ENCODE results near the gene PAGE2.
"Not testable (repeated sequence)": the region's sequence is repeated elsewhere in the genome, so short reads cannot be mapped to it uniquely, and the experiment has no call there.

Gene PAGE2, protein sequence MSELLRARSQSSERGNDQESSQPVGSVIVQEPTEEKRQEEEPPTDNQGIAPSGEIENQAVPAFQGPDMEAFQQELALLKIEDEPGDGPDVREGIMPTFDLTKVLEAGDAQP

DNA sequence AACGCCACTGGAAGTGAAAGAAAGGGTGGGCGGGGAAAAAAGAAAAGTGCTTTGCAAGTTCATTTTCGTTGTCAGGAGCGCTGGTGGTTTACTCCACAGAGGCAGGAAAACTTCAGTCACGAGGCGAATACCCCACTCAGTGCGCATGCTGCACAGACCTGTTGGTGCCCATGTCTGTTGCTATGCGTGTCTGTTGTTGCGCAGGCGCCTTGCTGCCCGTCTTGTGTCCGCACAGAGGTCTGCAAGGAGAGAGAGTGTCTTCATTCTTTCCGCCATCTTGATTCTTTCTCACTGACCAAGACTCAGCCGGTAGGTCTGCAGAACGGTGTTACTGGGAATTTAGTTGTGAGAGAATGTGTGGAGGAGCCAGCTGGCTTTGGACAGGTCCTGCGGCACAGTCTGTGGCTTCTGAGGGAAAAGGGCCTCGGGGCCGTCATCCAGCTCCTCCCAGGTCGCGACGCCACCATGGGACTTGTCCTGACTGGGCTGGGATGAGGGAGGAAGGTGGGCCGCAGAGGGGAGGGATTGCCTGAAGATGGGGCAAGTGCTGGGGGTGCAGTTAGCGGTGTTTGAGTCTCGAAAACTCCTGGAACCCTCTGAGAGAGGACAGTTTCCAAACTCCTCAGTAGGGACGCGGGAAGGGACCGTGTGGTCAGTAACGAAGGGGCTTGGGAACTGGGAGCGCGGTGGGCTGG lies at the start of gene PAGE2:
PAGE2 (plus strand) TSS at position 224 of the 695 bp plus-strand sequence. CDS start 1,003 bp downstream, outside the sequence.
- DNase-seq = no peak

DNA sequence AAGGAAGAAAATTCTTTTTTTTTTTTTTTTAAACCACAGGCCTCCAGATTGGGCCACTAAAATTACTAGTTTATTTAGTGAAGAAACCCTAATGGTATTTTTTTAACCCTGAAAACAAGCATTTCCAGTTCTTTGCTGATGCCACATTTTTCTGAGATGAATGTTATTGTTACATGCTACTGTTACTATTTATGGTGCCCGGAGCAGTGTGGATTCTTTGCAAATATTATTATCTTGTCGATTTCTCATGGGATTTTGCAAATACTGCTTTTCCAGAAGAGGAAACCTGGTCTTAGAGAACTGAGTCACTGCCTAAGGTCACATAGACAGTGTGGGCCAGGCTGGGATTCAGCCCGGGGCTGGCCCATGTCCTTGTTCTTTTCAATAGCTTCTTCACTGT lies 49.3 kb upstream of the PAGE2 start:
- DNase-seq = no peak

DNA sequence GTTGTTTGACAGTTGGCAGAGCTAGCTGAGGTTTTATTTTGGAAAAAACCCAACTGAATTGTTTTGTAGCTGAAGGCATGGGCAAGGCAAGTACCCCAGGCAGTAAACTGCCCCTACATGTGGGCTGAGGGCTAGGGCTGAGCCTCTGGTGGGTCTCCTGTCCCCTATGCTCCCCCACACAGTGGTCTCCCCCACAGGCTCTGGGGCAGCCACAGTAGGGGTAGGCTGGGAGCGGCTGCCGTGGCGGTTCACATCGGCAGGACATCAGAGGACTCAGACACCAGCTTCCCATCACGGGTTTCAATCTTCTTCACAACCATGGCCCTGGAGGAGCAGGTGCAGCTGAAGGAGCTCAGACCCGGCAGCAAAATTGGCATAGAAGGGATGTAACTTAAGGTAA lies 47.3 kb upstream of the PAGE2 start:
- no peak for DNase-seq

DNA sequence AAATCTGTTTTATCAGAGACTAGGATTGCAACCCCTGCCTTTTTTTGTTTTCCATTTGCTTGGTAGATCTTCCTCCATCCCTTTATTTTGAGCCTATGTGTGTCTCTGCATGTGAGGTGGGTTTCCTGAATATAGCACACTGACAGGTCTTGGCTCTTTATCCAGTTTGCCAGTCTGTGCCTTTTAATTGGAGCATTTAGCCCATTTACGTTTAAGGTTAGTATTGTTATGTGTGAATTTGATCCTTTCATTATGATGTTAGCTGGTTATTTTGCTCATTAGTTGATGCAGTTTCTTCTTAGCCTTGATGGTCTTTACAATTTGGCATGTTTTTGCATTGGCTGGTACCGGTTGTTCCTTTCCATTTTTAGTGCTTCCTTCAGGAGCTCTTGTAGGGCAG lies 38.2 kb upstream of the PAGE2 start:
- DNase-seq = not testable (repeated sequence)

DNA sequence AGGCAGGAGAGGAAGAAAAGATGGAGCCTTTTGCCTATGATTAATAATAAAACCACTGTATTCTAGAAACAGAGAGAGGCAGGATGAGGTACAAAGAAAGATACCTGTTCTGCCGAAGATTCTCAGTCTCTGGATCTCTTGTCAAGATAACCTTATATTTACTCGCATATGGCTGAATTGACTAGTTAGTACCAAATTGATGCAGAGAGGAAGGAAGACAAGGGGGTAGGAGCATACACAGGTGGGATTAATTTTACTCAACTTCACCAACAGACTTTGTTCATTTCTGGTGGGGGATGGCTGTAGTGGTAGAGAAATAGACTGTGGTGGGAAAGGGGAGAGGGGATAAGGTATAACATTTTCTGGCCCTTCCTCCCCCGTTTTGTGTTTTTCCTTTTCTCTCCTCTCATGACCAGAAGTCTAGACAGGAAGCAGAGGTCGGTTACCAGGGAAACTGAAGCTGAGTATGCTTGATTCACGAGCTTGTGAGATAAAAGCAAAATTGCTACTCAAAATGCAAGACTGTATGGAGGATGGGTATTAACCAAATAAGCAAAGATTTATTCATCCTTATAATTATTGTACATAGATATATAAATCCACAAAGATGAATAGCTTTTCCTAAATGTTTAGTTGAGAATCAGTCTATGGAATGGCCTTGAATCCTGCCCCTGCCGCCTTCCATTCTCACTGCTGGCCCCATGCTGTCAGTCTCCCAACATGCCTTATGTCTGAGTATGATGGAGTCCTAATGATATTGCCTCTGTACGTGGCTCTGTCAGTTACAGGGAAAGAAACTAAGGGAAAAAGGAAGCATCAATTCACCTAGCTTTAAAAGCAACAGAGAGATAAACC lies 31.8 kb upstream of the PAGE2 start:
- no peak for DNase-seq

DNA sequence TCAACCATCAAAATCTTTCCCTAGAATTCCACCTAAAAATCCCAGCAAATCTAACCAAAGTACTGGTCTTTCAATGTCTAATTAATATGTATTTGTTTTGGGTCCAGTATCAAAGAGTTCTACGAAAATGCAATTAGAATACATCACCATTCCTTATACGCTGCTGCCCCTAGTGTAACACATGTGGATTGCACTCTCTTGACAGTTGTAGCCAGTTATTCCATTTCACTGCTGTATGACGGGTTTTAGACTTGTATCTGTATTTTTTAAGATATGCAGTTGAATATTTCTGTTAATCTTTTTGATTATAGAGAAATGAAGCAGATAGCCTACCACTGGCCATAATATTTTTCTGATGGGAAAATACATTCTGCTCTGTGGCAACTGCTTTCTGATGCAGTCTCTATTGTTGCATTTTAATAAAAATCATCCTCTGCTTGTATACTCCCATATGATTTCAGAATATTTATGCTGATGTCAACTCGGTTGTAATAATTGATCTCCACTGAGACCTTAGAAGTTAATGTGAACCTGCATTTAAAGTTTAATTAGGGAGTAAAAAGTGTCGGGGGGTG lies 31.1 kb upstream of the PAGE2 start:
- peak; percentile 12 for DNase-seq

DNA sequence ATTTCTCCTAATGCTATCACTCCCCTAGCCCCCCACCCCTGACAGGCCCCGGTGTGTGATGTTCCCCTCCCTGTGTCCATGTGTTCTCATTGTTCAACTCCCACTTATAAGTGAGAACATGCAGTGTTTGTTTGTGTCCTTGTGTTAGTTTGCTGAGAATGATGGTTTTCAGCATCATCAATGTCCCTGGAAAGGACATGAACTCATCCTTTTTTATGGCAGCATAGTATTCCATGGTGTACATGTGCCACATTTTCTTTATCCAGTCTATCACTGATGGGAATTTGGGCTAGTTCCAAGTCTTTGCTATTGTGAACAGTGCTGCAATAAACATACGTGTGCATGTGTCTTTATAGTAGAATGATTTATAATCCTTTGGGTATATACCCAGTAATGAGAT lies 21.6 kb upstream of the PAGE2 start:
- DNase-seq = not testable (repeated sequence)

DNA sequence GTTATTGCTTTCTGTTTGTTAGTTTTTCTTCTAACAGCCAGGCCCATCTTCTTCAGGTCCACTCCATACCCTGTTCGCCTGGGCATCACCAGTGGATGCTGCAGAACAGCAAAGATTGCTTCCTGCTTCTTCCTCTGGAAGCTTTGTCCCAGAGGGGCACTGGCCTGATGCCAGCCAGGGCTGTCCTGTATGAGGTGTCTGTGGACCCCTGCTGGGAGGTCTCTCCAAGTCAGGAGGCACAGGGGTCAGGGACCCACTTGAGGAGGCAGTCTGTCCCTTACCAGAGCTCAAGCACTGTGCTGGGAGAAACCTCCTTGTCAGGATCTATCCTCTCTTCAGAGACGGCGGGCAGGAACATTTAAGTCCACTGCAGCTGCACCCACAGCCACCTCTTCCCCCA lies 16.5 kb upstream of the PAGE2 start:
- DNase-seq = no peak

DNA sequence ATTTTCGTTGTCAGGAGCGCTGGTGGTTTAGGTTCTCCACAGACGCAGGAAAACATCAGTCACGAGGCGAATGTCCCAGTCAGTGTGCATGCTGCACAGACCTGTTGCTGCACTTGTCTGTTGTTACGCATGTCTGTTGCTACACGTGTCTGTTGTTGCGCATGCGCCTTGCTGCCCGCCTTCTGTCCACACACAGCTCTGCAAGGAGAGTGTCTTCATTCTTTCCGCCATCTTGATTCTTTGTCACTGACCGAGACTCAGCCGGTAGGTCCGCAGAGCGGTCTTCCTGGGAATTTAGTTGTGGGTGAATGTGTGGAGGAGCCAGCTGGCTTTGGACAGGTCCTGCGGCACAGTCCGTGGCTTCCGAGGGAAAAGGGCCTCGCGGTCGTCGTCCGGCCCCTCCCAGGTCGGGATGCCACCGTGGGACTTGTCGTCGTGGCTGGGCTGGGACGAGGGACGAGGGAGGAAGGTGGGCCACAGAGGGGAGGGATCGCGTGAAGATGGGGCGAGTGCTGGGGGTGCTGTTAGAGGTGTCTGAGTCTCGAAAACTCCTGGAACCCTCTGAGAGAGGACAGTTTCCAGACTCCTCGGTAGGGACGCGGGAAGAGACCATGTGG lies 13.9 kb upstream of the PAGE2 start, which contains the start of gene PAGE2B:
PAGE2B (plus strand) TSS at position 180 of the 617 bp plus-strand sequence. CDS start 1,012 bp downstream, outside the sequence.
- no peak for DNase-seq

DNA sequence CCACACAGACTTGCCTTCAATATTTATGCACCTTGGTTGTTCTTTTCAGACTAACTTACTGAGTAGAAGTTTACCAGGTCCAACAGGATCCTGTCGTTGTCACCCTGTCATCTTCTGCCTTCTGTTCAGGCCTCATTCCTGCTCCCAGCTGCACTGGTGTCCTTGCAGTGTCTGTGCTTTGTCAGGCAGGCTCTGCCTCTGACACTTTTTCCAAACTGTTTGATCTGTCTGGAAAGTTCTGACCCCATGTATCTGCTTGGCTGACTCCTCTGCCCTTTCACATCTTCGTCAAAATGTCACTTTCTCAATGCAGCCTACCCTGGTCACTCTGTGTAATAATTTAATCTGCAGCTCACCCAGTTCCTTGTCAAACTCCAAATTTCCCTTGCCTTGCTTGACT lies 9.9 kb downstream of the PAGE2 start:
- no peak for DNase-seq

DNA sequence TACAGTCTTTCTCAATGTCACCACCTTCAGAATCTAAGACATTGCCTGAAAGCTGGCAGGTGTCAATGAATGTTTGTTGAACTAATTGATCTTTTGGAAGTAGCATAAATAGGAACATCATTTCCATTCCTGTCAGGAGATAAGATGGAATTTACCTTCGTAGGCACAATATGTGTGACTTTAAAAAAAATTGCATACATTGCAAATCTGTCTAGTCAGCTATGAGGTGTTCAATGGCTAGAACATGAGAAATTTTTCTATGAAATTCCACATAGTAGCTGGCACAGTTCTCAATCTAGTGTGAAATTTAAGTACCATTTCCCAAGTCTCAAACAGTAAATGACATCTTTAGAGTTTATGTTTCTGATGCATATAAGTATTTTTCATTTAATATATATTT lies 10.3 kb downstream of the PAGE2 start:
- no peak for DNase-seq

DNA sequence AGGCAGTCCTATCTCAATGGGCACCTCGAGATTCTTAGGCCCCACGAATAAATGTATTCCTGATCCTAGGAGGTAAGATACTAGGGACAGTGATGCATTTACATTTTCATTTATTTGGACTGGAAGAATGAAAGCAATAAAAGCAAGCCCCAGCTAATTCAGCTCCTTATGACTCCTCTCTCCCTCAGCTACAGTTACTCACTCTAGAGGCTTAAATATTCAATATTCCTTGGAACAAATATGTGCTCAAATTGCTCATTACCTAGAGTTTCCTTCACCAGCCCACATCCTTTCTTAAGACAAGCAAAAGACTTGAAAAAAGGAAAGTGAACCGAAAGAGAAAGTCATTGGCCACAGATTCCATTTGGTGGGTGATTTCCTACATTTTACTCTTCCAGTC lies 13.9 kb downstream of the PAGE2 start:
- DNase-seq = no peak

DNA sequence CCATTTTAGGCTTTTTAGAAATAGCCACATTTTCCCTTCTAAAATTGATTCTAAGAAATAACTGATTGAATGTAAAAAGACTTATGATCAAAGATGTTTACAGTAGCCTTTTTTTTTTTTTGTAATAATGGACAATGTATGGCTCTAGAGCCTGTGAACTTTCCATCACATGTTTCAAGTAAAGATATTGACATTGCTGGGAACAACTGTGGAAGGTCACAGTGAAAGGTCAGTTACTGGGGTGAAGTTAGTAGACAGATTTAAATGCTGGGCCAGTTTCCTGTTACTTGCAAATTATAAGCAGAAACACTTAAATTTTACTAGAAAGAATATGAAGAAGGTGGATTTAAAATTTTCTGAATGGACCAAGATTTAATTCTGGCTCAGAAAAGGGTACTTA lies 18.4 kb downstream of the PAGE2 start:
- no peak for DNase-seq

DNA sequence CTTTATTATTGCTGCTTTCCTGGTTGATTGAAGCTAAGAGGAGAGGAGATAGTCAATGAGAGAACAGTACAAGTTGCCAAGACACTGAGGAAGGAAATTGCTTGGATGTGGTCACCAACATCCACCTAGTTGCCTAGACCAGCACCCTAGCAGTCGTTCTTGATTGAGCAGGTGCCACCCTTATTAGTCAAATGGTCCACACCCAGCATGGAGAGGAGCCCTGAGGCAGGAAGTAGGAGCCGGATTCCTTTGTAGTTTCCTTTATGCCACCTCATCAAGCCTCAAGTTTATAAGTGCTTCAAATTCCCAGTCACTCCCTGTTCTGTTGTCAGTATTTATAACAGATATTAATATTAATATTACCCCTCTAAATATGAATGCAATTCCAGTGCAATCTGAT lies 19.1 kb downstream of the PAGE2 start:
- DNase-seq = no peak

DNA sequence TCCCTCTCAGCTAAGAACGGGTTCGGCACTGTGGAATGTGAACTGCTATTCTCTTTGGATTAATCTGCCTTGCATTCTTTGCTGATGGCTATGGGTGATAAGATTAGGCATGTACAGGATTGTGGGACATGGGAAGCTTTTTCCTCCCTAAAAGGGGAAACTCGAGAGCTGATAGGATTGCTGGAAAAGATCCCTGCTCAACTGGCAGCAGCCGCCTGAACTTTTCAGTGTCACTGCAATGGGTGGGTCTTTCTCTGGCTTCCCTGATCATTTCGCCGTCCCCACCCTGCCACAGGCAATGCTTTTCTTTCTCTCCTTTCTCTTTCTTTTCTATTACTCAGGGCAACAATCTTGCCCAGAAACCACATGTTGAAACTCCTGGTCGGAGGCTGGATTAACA lies 20.5 kb downstream of the PAGE2 start:
- DNase-seq = no peak

DNA sequence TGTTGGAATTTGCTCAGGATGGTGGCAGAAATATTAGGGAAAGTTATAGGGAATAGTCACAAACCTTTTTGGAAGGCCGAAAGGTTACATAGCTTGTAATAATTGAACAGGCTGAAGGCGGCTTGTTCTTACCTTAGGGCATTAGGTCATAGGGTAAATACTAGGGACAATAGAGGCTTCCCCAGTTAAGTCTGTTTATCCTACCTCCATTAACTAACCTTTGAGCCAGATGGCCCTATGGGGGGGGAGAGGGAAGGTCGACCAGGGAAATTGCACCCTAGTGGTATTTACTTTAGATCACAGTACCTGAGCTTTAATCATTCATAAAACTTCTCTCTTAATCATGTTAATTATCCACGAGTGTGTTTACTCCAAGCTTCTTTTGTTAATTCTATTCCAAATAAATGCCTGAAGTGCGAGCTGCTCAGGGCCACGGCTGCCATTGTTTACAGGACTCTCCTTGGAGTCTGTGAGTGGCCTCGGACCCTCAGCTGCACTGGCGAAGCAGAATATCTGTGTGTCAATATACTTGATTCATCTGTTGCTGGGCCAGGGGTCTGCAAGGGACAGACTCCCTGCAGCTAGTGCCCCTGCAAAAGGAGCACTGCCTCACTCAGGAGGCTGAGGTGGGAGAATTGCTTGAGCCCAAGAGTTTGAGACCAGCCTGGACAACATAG lies 22.9 kb downstream of the PAGE2 start:
- no peak for DNase-seq

DNA sequence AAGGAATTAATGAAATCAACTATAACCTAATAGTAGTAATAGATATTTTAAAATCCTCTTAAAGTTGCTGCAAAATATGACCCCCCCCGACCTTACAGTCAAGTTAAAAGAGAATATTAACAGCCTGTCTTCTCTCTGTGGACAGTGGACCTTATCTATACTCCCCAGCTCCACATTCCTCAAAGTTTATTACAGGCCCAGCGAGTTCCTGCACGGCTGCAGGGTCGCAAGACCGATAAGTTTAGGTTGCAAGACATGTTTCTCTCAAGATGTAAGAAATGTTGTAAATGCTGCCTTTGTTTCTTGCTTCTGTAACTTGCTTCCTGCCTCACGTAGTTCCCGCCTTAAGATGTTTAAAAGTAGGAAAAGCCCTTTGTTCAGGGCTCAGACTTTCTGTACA lies 27.8 kb downstream of the PAGE2 start:
- not testable (repeated sequence) for DNase-seq

DNA sequence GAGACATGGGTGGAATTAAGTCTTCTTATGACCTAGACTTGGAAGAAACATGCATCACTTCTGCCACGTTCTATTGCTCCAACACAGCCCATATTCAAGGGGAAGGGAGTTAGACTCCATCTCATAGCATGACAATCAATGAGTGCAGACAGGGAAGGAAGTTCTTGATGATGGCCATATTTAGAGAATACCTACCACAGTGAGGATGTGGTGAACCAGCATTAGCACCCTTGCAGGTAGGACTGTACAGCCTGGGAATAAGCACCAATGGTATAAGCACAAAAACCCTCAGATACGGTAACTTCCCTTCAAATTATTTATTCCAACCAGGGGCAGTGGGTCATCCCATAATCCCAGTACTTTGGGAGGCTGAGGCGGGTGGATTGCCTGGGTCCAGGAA lies 29.8 kb downstream of the PAGE2 start:
- no peak for DNase-seq

DNA sequence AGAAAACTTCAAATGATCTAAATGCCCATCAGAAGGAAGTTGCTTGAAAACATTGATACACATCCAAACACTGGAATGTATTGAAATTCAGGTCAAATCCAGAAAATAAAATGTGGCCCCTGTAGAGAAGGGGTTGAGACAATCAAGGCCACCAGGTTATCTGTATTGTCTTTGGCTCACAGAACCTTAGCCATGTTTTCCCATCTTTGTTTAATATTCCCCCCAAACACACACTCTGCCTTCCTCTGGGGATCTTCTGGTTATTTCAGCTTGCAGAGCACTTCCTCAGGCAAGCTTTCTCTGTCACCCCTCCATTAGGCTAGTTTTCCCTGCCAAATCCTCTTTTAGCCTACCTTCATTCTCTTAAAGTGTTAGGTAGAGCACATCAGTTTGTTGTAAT lies 30.5 kb downstream of the PAGE2 start:
- no peak for DNase-seq

DNA sequence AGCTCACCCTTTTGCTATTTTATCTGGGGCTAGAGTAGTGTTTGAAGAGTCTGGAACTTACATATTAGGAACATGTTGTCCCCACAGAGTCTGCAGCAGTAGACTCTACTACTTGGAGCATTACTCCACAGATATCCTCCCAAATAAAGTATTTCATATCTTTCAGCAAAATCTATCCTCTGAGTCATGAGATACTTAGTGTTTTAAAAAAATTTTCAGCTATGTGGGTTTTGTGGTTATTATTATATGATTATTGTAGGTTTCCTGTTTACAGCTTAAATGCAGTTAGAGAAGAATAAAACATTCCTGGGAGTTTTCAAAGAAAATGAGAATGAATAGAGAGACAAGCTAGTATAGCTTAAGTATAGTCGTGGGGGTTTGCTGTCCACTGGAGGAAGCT lies 30.9 kb downstream of the PAGE2 start:
- no peak for DNase-seq

DNA sequence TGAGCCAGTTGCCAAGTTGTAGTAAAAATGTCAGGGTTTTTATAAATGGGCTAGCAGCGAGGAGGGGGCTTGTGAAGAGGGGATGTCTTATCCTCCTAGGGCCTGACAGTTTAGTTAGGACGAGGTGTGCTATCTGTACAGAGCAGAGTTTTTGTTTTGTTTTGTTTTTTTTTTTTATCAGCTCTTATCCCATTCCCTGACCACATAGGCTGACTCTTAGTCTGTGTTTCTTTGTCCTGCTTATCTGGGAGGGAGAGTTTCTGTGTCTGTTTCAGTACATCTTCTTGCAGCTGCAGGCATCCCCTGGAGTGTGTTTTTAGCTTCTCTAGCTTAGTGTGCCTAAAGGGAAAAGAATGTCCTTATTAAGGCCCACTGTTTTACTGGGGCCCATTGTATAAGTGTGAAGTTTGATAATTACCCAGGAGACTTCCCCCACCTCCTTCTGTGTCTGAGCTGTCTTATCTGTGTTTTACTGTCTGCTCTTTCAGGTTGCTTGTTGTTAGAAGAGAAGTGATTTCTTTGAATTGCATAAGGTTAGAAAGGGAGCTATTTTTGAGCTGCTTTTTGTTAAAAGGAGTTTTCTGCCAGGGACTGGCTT lies 32.0 kb downstream of the PAGE2 start:
- no peak for DNase-seq

DNA sequence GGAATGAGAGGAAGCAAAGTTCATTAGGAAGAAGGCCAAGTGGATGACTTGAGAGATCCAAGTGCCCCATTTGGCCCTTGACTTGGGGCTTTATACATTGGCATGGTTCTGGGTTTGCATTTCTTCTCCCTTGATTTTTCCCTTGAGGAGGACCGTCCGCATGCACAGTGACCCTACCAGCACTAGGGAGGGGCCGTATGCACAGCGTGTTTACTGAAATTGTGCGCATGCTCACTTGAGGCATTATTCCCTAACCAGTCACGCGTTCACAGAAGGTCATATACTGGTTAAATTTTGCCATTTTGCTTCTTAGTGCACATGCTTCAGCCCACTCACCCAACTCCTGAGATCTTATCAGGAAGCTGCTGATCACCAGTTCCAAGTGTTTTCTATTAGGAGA lies 35.1 kb downstream of the PAGE2 start:
- no peak for DNase-seq
